Measurements from ENCODE around the gene CCDC107. TPM values are rescaled to one million over a fixed set of nuclear protein-coding genes. Genes with fewer than 3 reads are reported as not detected.
A peak's percentile ranks its signal among the peaks of the same experiment; 100 is the strongest.

The CCDC107 gene
- total RNA-seq, 4 donors from 2014 or later = 68.4 to 117 (median 104) TPM

DNA sequence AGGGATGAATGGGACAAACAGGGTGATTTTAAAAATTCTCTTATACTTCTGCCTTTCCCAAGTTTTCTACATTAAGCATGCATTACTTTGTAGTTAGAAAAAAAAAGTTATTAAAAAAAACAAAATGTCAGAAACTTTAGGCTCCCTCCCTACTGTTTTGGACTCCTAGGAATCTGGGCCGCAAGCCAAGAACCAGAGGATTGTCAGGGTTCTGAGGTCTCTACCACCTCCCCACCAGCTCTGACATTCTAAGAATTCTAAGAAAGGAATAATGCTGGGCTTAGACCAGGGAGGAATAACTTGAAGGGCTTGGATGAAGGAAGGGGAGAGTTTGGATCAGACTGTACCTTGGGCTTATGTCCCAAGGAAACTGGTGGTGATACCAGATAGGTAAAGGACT, 8.0 kb downstream of the CCDC107 start:
- WGBS = 65% methylated on average over 1 of the region's 1 CpG
- DNase-seq (ENCODE audit: extremely low spot score) = no peak
- TF ChIP-seq POLR2AphosphoS5 (IDR thresholded peaks at IDR 0.05) (no peak), EP300 (IDR thresholded peaks at IDR 0.05) (no peak), POLR2A (IDR thresholded peaks at IDR 0.05; ENCODE audit: low read depth) (no peak), CTCF (IDR thresholded peaks at IDR 0.05) (no peak)
- Histone ChIP-seq H3K9me3 (no peaks in the 10 kb centered on the region), H3K4me3 (no peak overlapping the region), H3K36me3 (peaks cover 0 to 6% (median 0%) of the 10 kb centered on the region in 4 donors), H3K27ac (replicated peaks in 1 of 4) (peak overlapping the region in 3 of 4 donors; percentile 95 to 99 (median 99)), H3K4me1 (peaks cover 30 to 56% (median 54%) of the 10 kb centered on the region in 4 donors), H3K27me3 (no peaks in the 10 kb centered on the region)
- intact Hi-C loops (cut with DNase I) = no loop called here

DNA sequence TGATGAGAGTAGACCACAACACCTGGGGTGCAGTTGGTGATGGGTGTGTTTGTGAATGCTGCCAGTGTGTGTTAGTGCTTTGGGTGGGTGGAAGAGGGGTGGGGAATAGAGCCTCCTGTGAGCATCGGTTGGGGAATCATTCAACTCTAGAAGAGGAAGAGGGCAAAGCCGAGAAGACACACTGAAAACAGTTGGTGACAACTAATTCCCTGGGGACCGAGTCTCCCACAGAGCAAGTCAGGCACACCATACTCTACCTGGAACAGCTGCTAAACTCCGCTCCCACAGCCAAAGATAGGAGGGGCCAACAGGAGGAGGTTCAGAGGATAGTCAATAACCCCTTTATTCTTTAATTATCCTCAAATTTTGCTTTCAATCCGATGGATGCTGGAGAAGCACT, 8.5 kb downstream of the CCDC107 start:
- Histone ChIP-seq H3K4me3 (no peak overlapping the region), H3K27me3 (no peaks in the 10 kb centered on the region), H3K36me3 (peaks cover 0 to 1% (median 0%) of the 10 kb centered on the region in 4 donors), H3K27ac (replicated peaks in 1 of 4) (peak overlapping the region in 3 of 4 donors; percentile 95 to 99 (median 99)), H3K9me3 (no peaks in the 10 kb centered on the region), H3K4me1 (peaks cover 25 to 51% (median 48%) of the 10 kb centered on the region in 4 donors)
- intact Hi-C loops (cut with DNase I) = no loop called here
- WGBS = 91% methylated on average over 5 of the region's 5 CpGs
- no peak for DNase-seq (ENCODE audit: extremely low spot score)
- TF ChIP-seq CTCF (IDR thresholded peaks at IDR 0.05) (no peak), POLR2AphosphoS5 (IDR thresholded peaks at IDR 0.05) (no peak), POLR2A (IDR thresholded peaks at IDR 0.05; ENCODE audit: low read depth) (no peak), EP300 (IDR thresholded peaks at IDR 0.05) (no peak)

GRCh38 chr9:35667939-35668338, 9.8 kb downstream of the CCDC107 start:
- no peaks in the 10 kb centered on the region for H3K27me3 ChIP-seq
- intact Hi-C loops (cut with DNase I) = no loop called here
- WGBS = 93% methylated on average over 3 of the region's 3 CpGs
- peaks cover 17 to 38% (median 35%) of the 10 kb centered on the region in 4 donors for H3K4me1 ChIP-seq
- no peak for TF ChIP-seq CTCF (IDR thresholded peaks at IDR 0.05)
- no peaks in the 10 kb centered on the region for H3K9me3 ChIP-seq
- H3K36me3 ChIP-seq = no peaks in the 10 kb centered on the region
- H3K4me3 ChIP-seq = no peak overlapping the region
- no peak for DNase-seq (ENCODE audit: extremely low spot score)
- no peak overlapping the region for H3K27ac ChIP-seq (replicated peaks in 1 of 4)

DNA sequence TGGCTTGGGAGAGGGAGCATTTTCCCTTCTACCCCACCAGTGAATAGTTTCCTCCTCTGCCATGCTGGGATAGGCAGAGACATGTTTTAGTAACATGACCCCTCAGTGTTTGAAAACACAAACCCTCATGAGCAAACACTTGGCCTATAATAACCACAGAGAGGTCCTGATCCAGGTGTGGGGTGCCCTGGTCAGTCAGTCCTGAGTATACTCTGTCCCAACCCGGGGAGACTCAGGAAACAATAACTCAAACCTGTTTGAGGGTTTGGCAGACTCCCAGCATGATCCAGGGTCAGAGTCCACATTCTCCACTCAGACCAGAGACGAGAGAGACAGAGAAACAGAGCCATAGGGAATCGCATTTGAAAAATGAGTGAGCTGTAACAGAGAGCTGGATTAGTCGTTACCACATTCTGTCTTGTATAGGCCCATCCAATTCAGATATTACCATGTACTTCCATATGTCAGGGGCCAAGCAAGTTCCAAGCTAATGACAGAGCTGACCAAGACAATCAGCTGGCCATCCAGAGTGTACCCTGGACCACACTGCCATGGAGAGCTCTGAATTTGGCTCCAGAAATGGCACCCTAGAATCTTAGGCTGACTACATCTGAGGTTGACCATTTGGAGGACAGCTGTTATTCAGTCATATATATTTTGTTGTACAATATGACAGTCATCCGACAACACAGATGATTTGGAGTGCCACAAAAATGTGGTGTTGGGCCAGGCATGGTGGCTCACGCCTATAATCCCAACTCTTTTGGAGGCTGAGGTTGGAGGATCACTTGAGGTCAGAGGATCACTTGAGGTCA, 11.4 kb downstream of the CCDC107 start:
- Histone ChIP-seq H3K27ac (replicated peaks in 1 of 4) (no peak overlapping the region), H3K4me1 (peaks cover 25 to 38% (median 33%) of the 10 kb centered on the region in 4 donors), H3K36me3 (no peaks in the 10 kb centered on the region), H3K27me3 (no peaks in the 10 kb centered on the region), H3K9me3 (no peaks in the 10 kb centered on the region), H3K4me3 (no peak overlapping the region)
- intact Hi-C loops (cut with DNase I) = no loop called here
- TF ChIP-seq POLR2A (IDR thresholded peaks at IDR 0.05; ENCODE audit: low read depth) (no peak), EP300 (IDR thresholded peaks at IDR 0.05) (no peak), POLR2AphosphoS5 (IDR thresholded peaks at IDR 0.05) (no peak), CTCF (IDR thresholded peaks at IDR 0.05) (no peak)
- 87% methylated on average over 5 of the region's 6 CpGs for WGBS
- no peak for DNase-seq (ENCODE audit: extremely low spot score)
